ENCODE measurements around the gene RYR1. TPM values are rescaled to one million over a fixed set of nuclear protein-coding genes. Genes with fewer than 3 reads are reported as not detected.

Gene RYR1
- polyA plus RNA-seq, 3 donors = 0.76 to 2.1 (median 2.1) TPM

- H3K36me3 ChIP-seq (replicated peaks in 1 of 2; ENCODE audit: control insufficient read depth in 1 of 2, insufficient read depth in 2 of 2, low read length in 2 of 2) = no peaks in the 10 kb centered on the region
- no peak for DNase-seq
- H3K36me3 Mint-ChIP-seq = peaks cover 0 to 2% of the 10 kb centered on the region in 2 donors
- no peaks in the 10 kb centered on the region for H4K20me1 ChIP-seq (ENCODE audit: insufficient read depth, low read length)
- peaks cover 0 to 6% (median 3%) of the 10 kb centered on the region in 7 donors for H3K9me3 Mint-ChIP-seq
- H3K4me2 ChIP-seq (replicated peaks; ENCODE audit: extremely low read depth, low read length, poor library complexity, severe bottlenecking) = peak overlapping the region; percentile 11
- H3K4me3 Mint-ChIP-seq = peak overlapping the region; percentile 16 to 56
- peaks cover 46 to 72% of the 10 kb centered on the region in 2 donors for H3K27me3 ChIP-seq (ENCODE audit: control insufficient read depth in 2 of 2, insufficient read depth in 2 of 2, low read length in 2 of 2)
- H3K4me3 ChIP-seq (replicated peaks in 1 of 3; ENCODE audit: low read depth in 2 of 3, low read length in 3 of 3) = no peak overlapping the region
- H3K9ac ChIP-seq (ENCODE audit: insufficient read depth, low read length, poor library complexity, severe bottlenecking) = no peak overlapping the region
- H3K4me1 ChIP-seq (ENCODE audit: control insufficient read depth in 1 of 2, insufficient read depth in 2 of 2, low read length in 2 of 2) = peaks cover 0 to 7% of the 10 kb centered on the region in 2 donors
- no peak overlapping the region for H3K27ac Mint-ChIP-seq
- WGBS (ENCODE audit: insufficient coverage) = 7% methylated on average over 86 of the region's 86 CpGs
- no peak overlapping the region for H2AFZ ChIP-seq (ENCODE audit: insufficient read depth, low read depth, low read length, poor library complexity, severe bottlenecking)
- peaks cover 69 to 89% (median 71%) of the 10 kb centered on the region in 3 donors for H3K27me3 Mint-ChIP-seq (ENCODE audit: low read depth in 3 of 3)
- intact Hi-C loops (cut with micrococcal nuclease) = no loop called here
- peaks cover 4% of the 10 kb centered on the region for H3K4me1 Mint-ChIP-seq
- TF ChIP-seq CTCF (IDR thresholded peaks at IDR 0.05) = no peak
- no peak overlapping the region for H3K27ac ChIP-seq (ENCODE audit: low read depth in 1 of 2, low read length in 2 of 2)
- H3K79me2 ChIP-seq (ENCODE audit: insufficient read depth, low read length) = no peaks in the 10 kb centered on the region
- peaks cover 0 to 17% of the 10 kb centered on the region in 2 donors for H3K9me3 ChIP-seq (replicated peaks in 1 of 2; ENCODE audit: control insufficient read depth in 1 of 2, insufficient read depth in 1 of 2, low read length in 2 of 2)
Observed at GRCh38 chr19:38395381-38396114, 37.9 kb upstream of the RYR1 start.

GRCh38 chr19:38399081-38399480 is 34.4 kb upstream of the RYR1 start:
- WGBS (ENCODE audit: insufficient coverage) = 79% methylated on average over 3 of the region's 9 CpGs
- no peak overlapping the region for H3K27ac Mint-ChIP-seq

More at GRCh38 chr19:38399081-38399480, 34.4 kb upstream of the RYR1 start:
- no peak overlapping the region for H3K4me3 Mint-ChIP-seq
- H3K4me2 ChIP-seq (replicated peaks; ENCODE audit: extremely low read depth, low read length, poor library complexity, severe bottlenecking) = no peak overlapping the region
- no peak for TF ChIP-seq CTCF (IDR thresholded peaks at IDR 0.05)
- H3K27ac ChIP-seq (ENCODE audit: low read depth in 1 of 2, low read length in 2 of 2) = no peak overlapping the region
- H3K79me2 ChIP-seq (ENCODE audit: insufficient read depth, low read length) = peaks cover 2% of the 10 kb centered on the region
- H3K9me3 ChIP-seq (replicated peaks in 1 of 2; ENCODE audit: control insufficient read depth in 1 of 2, insufficient read depth in 1 of 2, low read length in 2 of 2) = peaks cover 0 to 10% of the 10 kb centered on the region in 2 donors
- H3K4me1 ChIP-seq (ENCODE audit: control insufficient read depth in 1 of 2, insufficient read depth in 2 of 2, low read length in 2 of 2) = peaks cover 9 to 11% of the 10 kb centered on the region in 2 donors
- no peak overlapping the region for H3K9ac ChIP-seq (ENCODE audit: insufficient read depth, low read length, poor library complexity, severe bottlenecking)
- H2AFZ ChIP-seq (ENCODE audit: insufficient read depth, low read depth, low read length, poor library complexity, severe bottlenecking) = no peak overlapping the region
- H3K27me3 Mint-ChIP-seq (ENCODE audit: low read depth in 3 of 3) = peaks cover 39 to 56% (median 40%) of the 10 kb centered on the region in 3 donors
- no peak for DNase-seq
- peaks cover 13% of the 10 kb centered on the region for H3K4me1 Mint-ChIP-seq
- H3K36me3 ChIP-seq (replicated peaks in 1 of 2; ENCODE audit: control insufficient read depth in 1 of 2, insufficient read depth in 2 of 2, low read length in 2 of 2) = no peaks in the 10 kb centered on the region
- peaks cover 26 to 37% of the 10 kb centered on the region in 2 donors for H3K27me3 ChIP-seq (ENCODE audit: control insufficient read depth in 2 of 2, insufficient read depth in 2 of 2, low read length in 2 of 2)
- H4K20me1 ChIP-seq (ENCODE audit: insufficient read depth, low read length) = no peaks in the 10 kb centered on the region
- H3K36me3 Mint-ChIP-seq = peaks cover 0 to under 1% of the 10 kb centered on the region in 2 donors
- peaks cover 0 to 5% (median 2%) of the 10 kb centered on the region in 7 donors for H3K9me3 Mint-ChIP-seq
- no peak overlapping the region for H3K4me3 ChIP-seq (replicated peaks in 1 of 3; ENCODE audit: low read depth in 2 of 3, low read length in 3 of 3)
- intact Hi-C loops (cut with micrococcal nuclease) = no loop called here
